ENCODE data around the gene TTC39A. TPM values are rescaled to one million over a fixed set of nuclear protein-coding genes. Genes with fewer than 3 reads are reported as not detected.

TTC39A gene
- total RNA-seq, 1 experiment from 2014 or later, result 8.3 TPM

- BruUV-seq (replicated peaks), result no TSS peak
- in situ Hi-C loops (cut with HindIII; ENCODE audit: low pct_unique_long_range_greater_than_20kb, low sequenced_read_pairs) (no loop called here), intact Hi-C loops (cut with micrococcal nuclease; ENCODE audit: unreplicated experiment) (no loop called here)
- no peak for TF ChIP-seq POLR2AphosphoS5 (IDR thresholded peaks at IDR 0.05; ENCODE audit: low read depth, low read length)
- no peak for TF ChIP-seq TCF7L2 (IDR thresholded peaks at IDR 0.05; ENCODE audit: low read depth, low read length)
- no peak for TF ChIP-seq SIN3A (IDR thresholded peaks at IDR 0.05; ENCODE audit: borderline replicate concordance, insufficient read depth, low read depth, low read length)
- TF ChIP-seq, protein P1, sequence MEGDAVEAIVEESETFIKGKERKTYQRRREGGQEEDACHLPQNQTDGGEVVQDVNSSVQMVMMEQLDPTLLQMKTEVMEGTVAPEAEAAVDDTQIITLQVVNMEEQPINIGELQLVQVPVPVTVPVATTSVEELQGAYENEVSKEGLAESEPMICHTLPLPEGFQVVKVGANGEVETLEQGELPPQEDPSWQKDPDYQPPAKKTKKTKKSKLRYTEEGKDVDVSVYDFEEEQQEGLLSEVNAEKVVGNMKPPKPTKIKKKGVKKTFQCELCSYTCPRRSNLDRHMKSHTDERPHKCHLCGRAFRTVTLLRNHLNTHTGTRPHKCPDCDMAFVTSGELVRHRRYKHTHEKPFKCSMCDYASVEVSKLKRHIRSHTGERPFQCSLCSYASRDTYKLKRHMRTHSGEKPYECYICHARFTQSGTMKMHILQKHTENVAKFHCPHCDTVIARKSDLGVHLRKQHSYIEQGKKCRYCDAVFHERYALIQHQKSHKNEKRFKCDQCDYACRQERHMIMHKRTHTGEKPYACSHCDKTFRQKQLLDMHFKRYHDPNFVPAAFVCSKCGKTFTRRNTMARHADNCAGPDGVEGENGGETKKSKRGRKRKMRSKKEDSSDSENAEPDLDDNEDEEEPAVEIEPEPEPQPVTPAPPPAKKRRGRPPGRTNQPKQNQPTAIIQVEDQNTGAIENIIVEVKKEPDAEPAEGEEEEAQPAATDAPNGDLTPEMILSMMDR (IDR thresholded peaks at IDR 0.05), result no peak
- TF ChIP-seq, protein P2, sequence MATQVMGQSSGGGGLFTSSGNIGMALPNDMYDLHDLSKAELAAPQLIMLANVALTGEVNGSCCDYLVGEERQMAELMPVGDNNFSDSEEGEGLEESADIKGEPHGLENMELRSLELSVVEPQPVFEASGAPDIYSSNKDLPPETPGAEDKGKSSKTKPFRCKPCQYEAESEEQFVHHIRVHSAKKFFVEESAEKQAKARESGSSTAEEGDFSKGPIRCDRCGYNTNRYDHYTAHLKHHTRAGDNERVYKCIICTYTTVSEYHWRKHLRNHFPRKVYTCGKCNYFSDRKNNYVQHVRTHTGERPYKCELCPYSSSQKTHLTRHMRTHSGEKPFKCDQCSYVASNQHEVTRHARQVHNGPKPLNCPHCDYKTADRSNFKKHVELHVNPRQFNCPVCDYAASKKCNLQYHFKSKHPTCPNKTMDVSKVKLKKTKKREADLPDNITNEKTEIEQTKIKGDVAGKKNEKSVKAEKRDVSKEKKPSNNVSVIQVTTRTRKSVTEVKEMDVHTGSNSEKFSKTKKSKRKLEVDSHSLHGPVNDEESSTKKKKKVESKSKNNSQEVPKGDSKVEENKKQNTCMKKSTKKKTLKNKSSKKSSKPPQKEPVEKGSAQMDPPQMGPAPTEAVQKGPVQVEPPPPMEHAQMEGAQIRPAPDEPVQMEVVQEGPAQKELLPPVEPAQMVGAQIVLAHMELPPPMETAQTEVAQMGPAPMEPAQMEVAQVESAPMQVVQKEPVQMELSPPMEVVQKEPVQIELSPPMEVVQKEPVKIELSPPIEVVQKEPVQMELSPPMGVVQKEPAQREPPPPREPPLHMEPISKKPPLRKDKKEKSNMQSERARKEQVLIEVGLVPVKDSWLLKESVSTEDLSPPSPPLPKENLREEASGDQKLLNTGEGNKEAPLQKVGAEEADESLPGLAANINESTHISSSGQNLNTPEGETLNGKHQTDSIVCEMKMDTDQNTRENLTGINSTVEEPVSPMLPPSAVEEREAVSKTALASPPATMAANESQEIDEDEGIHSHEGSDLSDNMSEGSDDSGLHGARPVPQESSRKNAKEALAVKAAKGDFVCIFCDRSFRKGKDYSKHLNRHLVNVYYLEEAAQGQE (IDR thresholded peaks at IDR 0.05; ENCODE audit: insufficient read depth in 1 of 2, low read depth in 2 of 2, low read length in 1 of 2), result no peak
- Histone ChIP-seq H3K4me3 (ENCODE audit: low read depth in 2 of 2, low read length in 2 of 2) (no peak overlapping the region), H3K4me1 (ENCODE audit: control insufficient read depth, insufficient read depth, low read length) (no peaks in the 10 kb centered on the region), H3K27ac (ENCODE audit: low read length) (no peak overlapping the region), H3K27me3 (ENCODE audit: control insufficient read depth, insufficient read depth, low read length) (no peaks in the 10 kb centered on the region), H3K36me3 (ENCODE audit: control insufficient read depth, insufficient read depth, low read length) (no peaks in the 10 kb centered on the region), H3K9me3 (ENCODE audit: control insufficient read depth, insufficient read depth, low read depth, low read length) (no peaks in the 10 kb centered on the region)
- no peak for DNase-seq (ENCODE audit: low read depth, low spot score)
- ATAC-seq, result no peak
- CTCF ChIA-PET, result interaction anchor here (0.6 kb wide), 1 partner anchor 16 kb away, joined by 3 read pairs; no protein-coding TSS in a partner anchor
- POLR2A ChIA-PET, result interaction anchor here (0.6 kb wide), 1 partner anchor 448 kb away, joined by 3 read pairs; no protein-coding TSS in a partner anchor
Observed at GRCh38 chr1:51351907-51352306, 21.5 kb upstream of the TTC39A start.

- no peak for TF ChIP-seq TCF7L2 (IDR thresholded peaks at IDR 0.05; ENCODE audit: low read depth, low read length)
- TF ChIP-seq SIN3A (IDR thresholded peaks at IDR 0.05; ENCODE audit: borderline replicate concordance, insufficient read depth, low read depth, low read length), result no peak
- TF ChIP-seq, protein P2 (IDR thresholded peaks at IDR 0.05; ENCODE audit: insufficient read depth in 1 of 2, low read depth in 2 of 2, low read length in 1 of 2), result no peak
- TF ChIP-seq POLR2AphosphoS5 (IDR thresholded peaks at IDR 0.05; ENCODE audit: low read depth, low read length), result no peak
- TF ChIP-seq, protein P1 (IDR thresholded peaks at IDR 0.05), result no peak
- DNase-seq (ENCODE audit: low read depth, low spot score), result no peak
- no peak for ATAC-seq
Observed at GRCh38 chr1:51349862-51350261, 19.5 kb upstream of the TTC39A start.

More at GRCh38 chr1:51349862-51350261, 19.5 kb upstream of the TTC39A start:
- no peak overlapping the region for H3K27ac ChIP-seq (ENCODE audit: low read length)
- H3K36me3 ChIP-seq (ENCODE audit: control insufficient read depth, insufficient read depth, low read length), result no peaks in the 10 kb centered on the region
- no peaks in the 10 kb centered on the region for H3K4me1 ChIP-seq (ENCODE audit: control insufficient read depth, insufficient read depth, low read length)
- no peak overlapping the region for H3K4me3 ChIP-seq (ENCODE audit: low read depth in 2 of 2, low read length in 2 of 2)
- intact Hi-C loops (cut with micrococcal nuclease; ENCODE audit: unreplicated experiment), result no loop called here
- ChIA-PET CTCF (no interaction called here), POLR2A (no interaction called here)
- H3K27me3 ChIP-seq (ENCODE audit: control insufficient read depth, insufficient read depth, low read length), result no peaks in the 10 kb centered on the region
- in situ Hi-C loops (cut with HindIII; ENCODE audit: low pct_unique_long_range_greater_than_20kb, low sequenced_read_pairs), result no loop called here
- no TSS peak for BruUV-seq (replicated peaks)
- H3K9me3 ChIP-seq (ENCODE audit: control insufficient read depth, insufficient read depth, low read depth, low read length), result no peaks in the 10 kb centered on the region

Data from Panc1 (cell line).